ENCODE data around the gene PREPL. TPM values are rescaled to one million over a fixed set of nuclear protein-coding genes. Genes with fewer than 3 reads are reported as not detected.

PREPL gene
- total and polyA plus RNA-seq, 9 of the 15 experiments (the other 6 are each of a cell fraction or from before 2014, with no cell fraction given), result 11.6 to 58.9 (median 27.2) TPM

DNA sequence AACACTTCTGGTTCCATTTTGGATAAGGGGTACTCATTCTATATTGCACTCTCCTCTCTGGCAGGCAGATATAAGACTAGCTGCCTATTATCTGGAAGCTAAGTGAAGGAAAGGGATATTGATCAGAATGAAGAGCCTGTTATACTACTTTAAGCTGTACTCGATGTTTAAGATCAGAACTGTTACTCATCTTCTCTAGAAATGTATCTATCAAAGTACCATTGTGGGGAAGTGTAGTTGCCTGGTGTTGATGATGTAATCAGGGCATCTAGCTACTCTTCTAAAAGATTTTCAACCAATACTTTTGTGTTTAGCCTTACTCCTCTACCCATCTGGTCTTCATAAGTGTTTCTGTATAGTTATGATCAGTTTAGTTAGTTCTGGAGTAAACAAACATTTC lies 6.3 kb upstream of the PREPL start:
- ChIA-PET CTCF (ENCODE audit: low intra/inter-chr PET ratio) (no interaction called here), POLR2A (interaction anchor here (1.0 kb wide), 1 partner anchor 8 kb away, joined by 4 read pairs; no protein-coding TSS in a partner anchor)
- no peak overlapping the region for H3K4me2 ChIP-seq (ENCODE audit: insufficient read depth, low read length)
- 38% methylated on average over 1 of the region's 1 CpG for WGBS (ENCODE audit: insufficient coverage, low coverage, missing lambda C conversion rate)
- BruUV-seq (replicated peaks), result no TSS peak
- in situ Hi-C loops (cut with MboI) (no loop called here), intact Hi-C loops (cut with micrococcal nuclease) (no loop called here)
- ATAC-seq, result no peak
- H3K27ac ChIP-seq (ENCODE audit: extremely low read depth, low read depth, low read length), result no peak overlapping the region
- no peak for FAIRE-seq
- H3K4me1 ChIP-seq (replicated peaks in 1 of 2; ENCODE audit: control insufficient read depth in 2 of 2, insufficient read depth in 2 of 2, low read length in 2 of 2), result peaks cover 3 to 14% of the 10 kb centered on the region in 2 experiments; a peak in 2 of 5 replicates
- H3K79me2 ChIP-seq (ENCODE audit: control insufficient read depth, insufficient read depth, low read length), result peaks cover 32% of the 10 kb centered on the region
- H3K9ac ChIP-seq (ENCODE audit: insufficient read depth in 1 of 2, low read depth in 2 of 2, low read length in 2 of 2), result no peak overlapping the region
- DNase-seq (ENCODE audit: extremely low read depth in 1 of 4, low spot score in 3 of 4), result no peak
- H4K20me1 ChIP-seq (replicated peaks; ENCODE audit: control insufficient read depth, insufficient read depth, low read length), result no peaks in the 10 kb centered on the region
- TF ChIP-seq ZNF41 (CRISPR knock-in tag; conservative IDR thresholded peaks at IDR 0.05), result no peak
- no peak for TF ChIP-seq BCOR (IDR thresholded peaks at IDR 0.05)
- TF ChIP-seq, protein P1, sequence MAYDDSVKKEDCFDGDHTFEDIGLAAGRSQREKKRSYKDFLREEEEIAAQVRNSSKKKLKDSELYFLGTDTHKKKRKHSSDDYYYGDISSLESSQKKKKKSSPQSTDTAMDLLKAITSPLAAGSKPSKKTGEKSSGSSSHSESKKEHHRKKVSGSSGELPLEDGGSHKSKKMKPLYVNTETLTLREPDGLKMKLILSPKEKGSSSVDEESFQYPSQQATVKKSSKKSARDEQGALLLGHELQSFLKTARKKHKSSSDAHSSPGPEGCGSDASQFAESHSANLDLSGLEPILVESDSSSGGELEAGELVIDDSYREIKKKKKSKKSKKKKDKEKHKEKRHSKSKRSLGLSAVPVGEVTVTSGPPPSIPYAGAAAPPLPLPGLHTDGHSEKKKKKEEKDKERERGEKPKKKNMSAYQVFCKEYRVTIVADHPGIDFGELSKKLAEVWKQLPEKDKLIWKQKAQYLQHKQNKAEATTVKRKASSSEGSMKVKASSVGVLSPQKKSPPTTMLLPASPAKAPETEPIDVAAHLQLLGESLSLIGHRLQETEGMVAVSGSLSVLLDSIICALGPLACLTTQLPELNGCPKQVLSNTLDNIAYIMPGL (CRISPR knock-in tag; IDR thresholded peaks at IDR 0.05), result no peak
- no peak for TF ChIP-seq ILF3 (IDR thresholded peaks at IDR 0.05; ENCODE audit: borderline replicate concordance)
- TF ChIP-seq, protein P2, sequence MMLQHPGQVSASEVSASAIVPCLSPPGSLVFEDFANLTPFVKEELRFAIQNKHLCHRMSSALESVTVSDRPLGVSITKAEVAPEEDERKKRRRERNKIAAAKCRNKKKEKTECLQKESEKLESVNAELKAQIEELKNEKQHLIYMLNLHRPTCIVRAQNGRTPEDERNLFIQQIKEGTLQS (IDR thresholded peaks at IDR 0.05), result peak; percentile 63
- TF ChIP-seq, protein P2 (CRISPR knock-in tag; conservative IDR thresholded peaks at IDR 0.05), result no peak
- no peak for TF ChIP-seq IFI16 (CRISPR knock-in tag; IDR thresholded peaks at IDR 0.05)
- no peak for TF ChIP-seq ARNT (IDR thresholded peaks at IDR 0.05)
- TF ChIP-seq SIN3A (IDR thresholded peaks at IDR 0.05; ENCODE audit: borderline replicate concordance in 2 of 2, control insufficient read depth in 1 of 2, low read depth in 2 of 2, low read length in 2 of 2), result no peak
- no peak overlapping the region for H2AFZ ChIP-seq (ENCODE audit: low read depth, low read length)
- no peaks in the 10 kb centered on the region for H3K9me1 ChIP-seq (ENCODE audit: control insufficient read depth, insufficient read depth, low read length)
- no peak overlapping the region for H3K4me3 ChIP-seq
- H3K36me3 ChIP-seq (ENCODE audit: control insufficient read depth, insufficient read depth, low read length), result no peaks in the 10 kb centered on the region; the same call in 2 of the 3 replicates
- no peaks in the 10 kb centered on the region for H3K9me3 ChIP-seq (replicated peaks; ENCODE audit: control insufficient read depth, insufficient read depth, low read depth, low read length)
- no peaks in the 10 kb centered on the region for H3K27me3 ChIP-seq (ENCODE audit: control insufficient read depth in 2 of 2, insufficient read depth in 2 of 2, low read length in 2 of 2)

Data from K562 (cell line).